Peyer's patch (tissue), 4 donors: ENCODE measurements around the gene AOAH.
"Not testable (repeated sequence)": the region's sequence is repeated elsewhere in the genome, so short reads cannot be mapped to it uniquely, and the experiment has no call there.

ENCODE experiments used
- POLR2A ChIP-seq, 2 donors: fragments of 450-650 bp; IDR thresholded peaks; one replicate each; pipeline ENCODE4 v1.5.1; 2017; ENCODE audit warnings: antibody characterized with exemption in 2 of 2, mild to moderate bottlenecking in 2 of 2, moderate library complexity in 2 of 2
- TF ChIP-seq, protein P1 (sequence below), 6 experiments: fragments of 450-650 bp in 4 of 6; fragments of 200-600 bp in 2 of 6; sonication (generic) in 1 of 6; IDR thresholded peaks; one replicate each; pipeline ENCODE4 v1.5.1; 2017 to 2019; ENCODE audit warnings: antibody characterized with exemption in 6 of 6, mild to moderate bottlenecking in 3 of 6, moderate library complexity in 1 of 6

DNA sequence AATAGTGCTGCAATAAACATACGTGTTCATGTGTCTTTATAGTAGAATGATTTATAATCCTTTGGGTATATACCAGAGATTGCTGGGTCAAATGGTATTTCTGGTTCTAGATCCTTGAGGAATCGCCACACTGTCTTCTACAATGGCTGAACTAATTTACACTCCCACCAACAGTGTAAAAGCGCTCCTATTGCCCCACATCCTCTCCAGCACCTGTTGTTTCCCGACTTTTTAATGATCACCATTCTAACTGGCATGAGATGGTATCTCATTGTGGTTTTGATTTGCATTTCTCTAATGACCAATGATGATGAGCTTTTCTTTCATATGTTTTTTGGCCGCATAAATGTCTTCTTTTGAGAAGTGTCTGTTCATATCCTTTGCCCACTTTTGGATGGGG lies 235.6 kb downstream of the AOAH start:
- not testable (repeated sequence) for TF ChIP-seq POLR2A (IDR thresholded peaks at IDR 0.05)
- TF ChIP-seq, protein P1, sequence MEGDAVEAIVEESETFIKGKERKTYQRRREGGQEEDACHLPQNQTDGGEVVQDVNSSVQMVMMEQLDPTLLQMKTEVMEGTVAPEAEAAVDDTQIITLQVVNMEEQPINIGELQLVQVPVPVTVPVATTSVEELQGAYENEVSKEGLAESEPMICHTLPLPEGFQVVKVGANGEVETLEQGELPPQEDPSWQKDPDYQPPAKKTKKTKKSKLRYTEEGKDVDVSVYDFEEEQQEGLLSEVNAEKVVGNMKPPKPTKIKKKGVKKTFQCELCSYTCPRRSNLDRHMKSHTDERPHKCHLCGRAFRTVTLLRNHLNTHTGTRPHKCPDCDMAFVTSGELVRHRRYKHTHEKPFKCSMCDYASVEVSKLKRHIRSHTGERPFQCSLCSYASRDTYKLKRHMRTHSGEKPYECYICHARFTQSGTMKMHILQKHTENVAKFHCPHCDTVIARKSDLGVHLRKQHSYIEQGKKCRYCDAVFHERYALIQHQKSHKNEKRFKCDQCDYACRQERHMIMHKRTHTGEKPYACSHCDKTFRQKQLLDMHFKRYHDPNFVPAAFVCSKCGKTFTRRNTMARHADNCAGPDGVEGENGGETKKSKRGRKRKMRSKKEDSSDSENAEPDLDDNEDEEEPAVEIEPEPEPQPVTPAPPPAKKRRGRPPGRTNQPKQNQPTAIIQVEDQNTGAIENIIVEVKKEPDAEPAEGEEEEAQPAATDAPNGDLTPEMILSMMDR (IDR thresholded peaks at IDR 0.05) = not testable (repeated sequence)
